ENCODE measurements around the gene LAMA5. TPM values are rescaled to one million over a fixed set of nuclear protein-coding genes. Genes with fewer than 3 reads are reported as not detected.

Gene LAMA5
- total RNA-seq, 2 experiments from 2014 or later: 0.38 to 0.91 TPM

GRCh38 chr20:62362590-62362940, 4.5 kb downstream of the LAMA5 start:
- Mint-ChIP-seq H3K36me3 (no peaks in the 10 kb centered on the region), H3K27ac (no peak overlapping the region), H3K27me3 (peaks cover 33% of the 10 kb centered on the region), H3K4me3 (no peak overlapping the region), H3K9me3 (no peaks in the 10 kb centered on the region), H3K4me1 (no peaks in the 10 kb centered on the region)
- no peak for DNase-seq

GRCh38 chr20:62361799-62362589, 5.1 kb downstream of the LAMA5 start:
- DNase-seq: no peak
- H3K4me3 Mint-ChIP-seq: no peak overlapping the region
- no peaks in the 10 kb centered on the region for H3K36me3 Mint-ChIP-seq
- no peaks in the 10 kb centered on the region for H3K9me3 Mint-ChIP-seq
- no peaks in the 10 kb centered on the region for H3K4me1 Mint-ChIP-seq
- H3K27me3 Mint-ChIP-seq: peaks cover 31% of the 10 kb centered on the region
- no peak overlapping the region for H3K27ac Mint-ChIP-seq

GRCh38 chr20:62360854-62361798, 6.0 kb downstream of the LAMA5 start:
- H3K9me3 Mint-ChIP-seq: no peaks in the 10 kb centered on the region
- peaks cover 35% of the 10 kb centered on the region for H3K27me3 Mint-ChIP-seq
- no peaks in the 10 kb centered on the region for H3K36me3 Mint-ChIP-seq
- H3K27ac Mint-ChIP-seq: no peak overlapping the region
- H3K4me1 Mint-ChIP-seq: no peaks in the 10 kb centered on the region
- no peak overlapping the region for H3K4me3 Mint-ChIP-seq
- no peak for DNase-seq

- no peak overlapping the region for H3K4me3 Mint-ChIP-seq
- no peaks in the 10 kb centered on the region for H3K36me3 Mint-ChIP-seq
- H3K9me3 Mint-ChIP-seq: no peaks in the 10 kb centered on the region
- H3K27ac Mint-ChIP-seq: no peak overlapping the region
- peaks cover 19% of the 10 kb centered on the region for H3K27me3 Mint-ChIP-seq
- DNase-seq: no peak
- H3K4me1 Mint-ChIP-seq: no peaks in the 10 kb centered on the region
Measured at GRCh38 chr20:62359491-62360121, 7.5 kb downstream of the LAMA5 start.

GRCh38 chr20:62359043-62359490, 8.0 kb downstream of the LAMA5 start:
- H3K27me3 Mint-ChIP-seq: peaks cover 18% of the 10 kb centered on the region
- H3K36me3 Mint-ChIP-seq: no peaks in the 10 kb centered on the region
- no peaks in the 10 kb centered on the region for H3K4me1 Mint-ChIP-seq
- H3K27ac Mint-ChIP-seq: no peak overlapping the region
- no peaks in the 10 kb centered on the region for H3K9me3 Mint-ChIP-seq
- no peak for DNase-seq
- no peak overlapping the region for H3K4me3 Mint-ChIP-seq

- peaks cover 11% of the 10 kb centered on the region for H3K27me3 Mint-ChIP-seq
- H3K9me3 Mint-ChIP-seq: no peaks in the 10 kb centered on the region
- H3K27ac Mint-ChIP-seq: no peak overlapping the region
- H3K36me3 Mint-ChIP-seq: no peaks in the 10 kb centered on the region
- H3K4me3 Mint-ChIP-seq: no peak overlapping the region
- H3K4me1 Mint-ChIP-seq: no peaks in the 10 kb centered on the region
- no peak for DNase-seq
Measured at GRCh38 chr20:62358171-62359042, 8.7 kb downstream of the LAMA5 start.

- no peak for DNase-seq
Measured at GRCh38 chr20:62357681-62358080, 9.4 kb downstream of the LAMA5 start.

GRCh38 chr20:62357187-62357667, 9.9 kb downstream of the LAMA5 start:
- no peak for DNase-seq
- Mint-ChIP-seq H3K36me3 (no peaks in the 10 kb centered on the region), H3K4me3 (no peak overlapping the region), H3K27me3 (peaks cover 3% of the 10 kb centered on the region), H3K4me1 (no peaks in the 10 kb centered on the region), H3K9me3 (no peaks in the 10 kb centered on the region), H3K27ac (no peak overlapping the region)

More at GRCh38 chr20:62357681-62358080, 9.4 kb downstream of the LAMA5 start:
- no peak overlapping the region for H3K4me3 Mint-ChIP-seq
- H3K9me3 Mint-ChIP-seq: no peaks in the 10 kb centered on the region
- H3K27ac Mint-ChIP-seq: no peak overlapping the region
- H3K36me3 Mint-ChIP-seq: no peaks in the 10 kb centered on the region
- no peaks in the 10 kb centered on the region for H3K4me1 Mint-ChIP-seq
- peaks cover 7% of the 10 kb centered on the region for H3K27me3 Mint-ChIP-seq

GRCh38 chr20:62356589-62357186, 10.4 kb downstream of the LAMA5 start:
- Mint-ChIP-seq H3K27me3 (peaks cover 3% of the 10 kb centered on the region), H3K27ac (no peak overlapping the region), H3K4me3 (no peak overlapping the region), H3K36me3 (no peaks in the 10 kb centered on the region), H3K4me1 (no peaks in the 10 kb centered on the region), H3K9me3 (no peaks in the 10 kb centered on the region)
- no peak for DNase-seq

GRCh38 chr20:62355878-62356588, 11.1 kb downstream of the LAMA5 start:
- no peaks in the 10 kb centered on the region for H3K9me3 Mint-ChIP-seq
- no peaks in the 10 kb centered on the region for H3K36me3 Mint-ChIP-seq
- no peaks in the 10 kb centered on the region for H3K4me1 Mint-ChIP-seq
- H3K4me3 Mint-ChIP-seq: no peak overlapping the region
- H3K27me3 Mint-ChIP-seq: peaks cover 3% of the 10 kb centered on the region
- no peak overlapping the region for H3K27ac Mint-ChIP-seq
- no peak for DNase-seq

GRCh38 chr20:62355516-62355877, 11.6 kb downstream of the LAMA5 start:
- H3K27ac Mint-ChIP-seq: no peak overlapping the region
- DNase-seq: no peak
- H3K27me3 Mint-ChIP-seq: peaks cover 3% of the 10 kb centered on the region
- H3K36me3 Mint-ChIP-seq: no peaks in the 10 kb centered on the region
- no peaks in the 10 kb centered on the region for H3K4me1 Mint-ChIP-seq
- no peaks in the 10 kb centered on the region for H3K9me3 Mint-ChIP-seq
- H3K4me3 Mint-ChIP-seq: no peak overlapping the region

GRCh38 chr20:62354811-62355341, 12.2 kb downstream of the LAMA5 start:
- Mint-ChIP-seq H3K27me3 (peaks cover 3% of the 10 kb centered on the region), H3K27ac (no peak overlapping the region), H3K36me3 (no peaks in the 10 kb centered on the region), H3K4me1 (no peaks in the 10 kb centered on the region), H3K4me3 (no peak overlapping the region), H3K9me3 (no peaks in the 10 kb centered on the region)
- DNase-seq: no peak

GRCh38 chr20:62354031-62354808, 12.9 kb downstream of the LAMA5 start:
- H3K27me3 Mint-ChIP-seq: peaks cover 3% of the 10 kb centered on the region
- DNase-seq: no peak
- H3K27ac Mint-ChIP-seq: no peak overlapping the region
- H3K4me1 Mint-ChIP-seq: no peaks in the 10 kb centered on the region
- H3K9me3 Mint-ChIP-seq: peaks cover 2% of the 10 kb centered on the region
- peaks cover 2% of the 10 kb centered on the region for H3K36me3 Mint-ChIP-seq
- no peak overlapping the region for H3K4me3 Mint-ChIP-seq

All from activated naive CD8-positive, alpha-beta T cell treated with anti-CD3 and anti-CD28 coated beads for 36 hours (primary cell).